ENCODE measurements around the gene ZMYND8. TPM values are rescaled to one million over a fixed set of nuclear protein-coding genes. Genes with fewer than 3 reads are reported as not detected.

ZMYND8 gene
- total RNA-seq, 1 experiment from 2014 or later = 29.0 TPM

DNA sequence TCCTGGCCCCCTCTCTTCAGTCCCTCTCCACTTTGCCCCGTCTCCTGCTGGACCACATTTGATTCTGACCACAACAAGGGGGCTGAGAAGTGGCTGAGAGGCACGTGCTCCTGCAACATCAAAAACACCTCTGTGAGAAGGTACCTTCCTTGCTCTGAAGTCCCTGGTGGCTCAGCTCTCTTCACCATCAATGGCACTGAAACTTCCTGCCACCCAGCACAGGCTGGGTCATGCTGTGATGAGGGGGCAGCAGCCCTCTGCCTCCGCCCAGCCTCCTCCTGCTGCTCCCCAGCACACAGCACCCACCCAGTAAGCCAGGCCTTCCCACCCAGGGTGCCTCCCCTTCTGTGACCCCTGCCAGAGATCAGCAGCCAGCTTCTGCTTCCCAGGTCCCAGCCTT is 10.3 kb downstream of the ZMYND8 start:
- no peaks in the 10 kb centered on the region for H3K9me3 ChIP-seq (ENCODE audit: control insufficient read depth in 1 of 2, insufficient read depth in 1 of 2, low read depth in 1 of 2, low read length in 2 of 2)
- peaks cover 8 to 30% of the 10 kb centered on the region in 2 experiments; a peak in 3 of 4 replicates for H3K4me1 ChIP-seq (ENCODE audit: control insufficient read depth in 1 of 2, insufficient read depth in 2 of 2, low read length in 2 of 2)
- H3K4me2 ChIP-seq (ENCODE audit: low read length) = no peak overlapping the region
- H3K27me3 ChIP-seq (ENCODE audit: insufficient read depth, low read length) = no peaks in the 10 kb centered on the region
- no peak overlapping the region for H2AFZ ChIP-seq (ENCODE audit: low read depth, low read length, poor library complexity, severe bottlenecking)
- H3K4me3 ChIP-seq (replicated peaks in 1 of 2; ENCODE audit: low read depth in 1 of 2, low read length in 2 of 2) = no peak overlapping the region
- H3K36me3 ChIP-seq (ENCODE audit: control insufficient read depth in 1 of 2, insufficient read depth in 2 of 2, low read length in 2 of 2) = peaks cover 0 to 8% of the 10 kb centered on the region in 2 experiments; a peak in 1 of 4 replicates
- ChIA-PET RAD21 (ENCODE audit: low non-redundant PET in 1 of 2, low total read pairs in 2 of 2, uncharacterized antibody in 2 of 2, unreplicated experiment in 2 of 2) (no interaction called here), POLR2A (interaction anchor here (1.0 to 1.2 kb wide), 2 partner anchors 8 to 11 kb away, joined by 3 to 5 read pairs; partner anchors contain the start of gene ZMYND8), CTCF (interaction anchor here (0.7 kb wide), 1 partner anchor 37 kb away, joined by 4 read pairs; no protein-coding TSS in a partner anchor)
- intact Hi-C loops (cut with micrococcal nuclease) = no loop called here
- no peak for ATAC-seq
- BruUV-seq (replicated peaks) = no TSS peak
- DNase-seq (ENCODE audit: low read depth, low spot score) = no peak
- no peaks in the 10 kb centered on the region for H4K20me1 ChIP-seq (ENCODE audit: insufficient read depth)
- peaks cover 76% of the 10 kb centered on the region for H3K79me2 ChIP-seq (ENCODE audit: insufficient read depth, low read length)
- no peak overlapping the region; the same call in 1 of the 2 replicates for H3K27ac ChIP-seq (ENCODE audit: low read depth, low read length)
- no peaks in the 10 kb centered on the region for H3K9me2 ChIP-seq (ENCODE audit: insufficient read depth)
- no peak overlapping the region for H3K9ac ChIP-seq (ENCODE audit: low read length)
- TF ChIP-seq EZH2 (IDR thresholded peaks at IDR 0.05) (no peak), CEBPB (IDR thresholded peaks at IDR 0.05; ENCODE audit: low read depth) (no peak), SRF (IDR thresholded peaks at IDR 0.05; ENCODE audit: low read depth) (no peak), CBX3 (IDR thresholded peaks at IDR 0.05; ENCODE audit: low read depth) (no peak), ELF1 (IDR thresholded peaks at IDR 0.05; ENCODE audit: borderline replicate concordance, low read depth) (no peak), EZH2phosphoT487 (IDR thresholded peaks at IDR 0.05; ENCODE audit: borderline replicate concordance) (no peak)
- TF ChIP-seq, protein P1, sequence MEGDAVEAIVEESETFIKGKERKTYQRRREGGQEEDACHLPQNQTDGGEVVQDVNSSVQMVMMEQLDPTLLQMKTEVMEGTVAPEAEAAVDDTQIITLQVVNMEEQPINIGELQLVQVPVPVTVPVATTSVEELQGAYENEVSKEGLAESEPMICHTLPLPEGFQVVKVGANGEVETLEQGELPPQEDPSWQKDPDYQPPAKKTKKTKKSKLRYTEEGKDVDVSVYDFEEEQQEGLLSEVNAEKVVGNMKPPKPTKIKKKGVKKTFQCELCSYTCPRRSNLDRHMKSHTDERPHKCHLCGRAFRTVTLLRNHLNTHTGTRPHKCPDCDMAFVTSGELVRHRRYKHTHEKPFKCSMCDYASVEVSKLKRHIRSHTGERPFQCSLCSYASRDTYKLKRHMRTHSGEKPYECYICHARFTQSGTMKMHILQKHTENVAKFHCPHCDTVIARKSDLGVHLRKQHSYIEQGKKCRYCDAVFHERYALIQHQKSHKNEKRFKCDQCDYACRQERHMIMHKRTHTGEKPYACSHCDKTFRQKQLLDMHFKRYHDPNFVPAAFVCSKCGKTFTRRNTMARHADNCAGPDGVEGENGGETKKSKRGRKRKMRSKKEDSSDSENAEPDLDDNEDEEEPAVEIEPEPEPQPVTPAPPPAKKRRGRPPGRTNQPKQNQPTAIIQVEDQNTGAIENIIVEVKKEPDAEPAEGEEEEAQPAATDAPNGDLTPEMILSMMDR (IDR thresholded peaks at IDR 0.05 in 2 of 3, conservative IDR thresholded peaks at IDR 0.05 in 1 of 3; ENCODE audit: borderline replicate concordance in 1 of 3, insufficient read depth in 1 of 3, low read depth in 2 of 3, low read length in 2 of 3) = no peak

DNA sequence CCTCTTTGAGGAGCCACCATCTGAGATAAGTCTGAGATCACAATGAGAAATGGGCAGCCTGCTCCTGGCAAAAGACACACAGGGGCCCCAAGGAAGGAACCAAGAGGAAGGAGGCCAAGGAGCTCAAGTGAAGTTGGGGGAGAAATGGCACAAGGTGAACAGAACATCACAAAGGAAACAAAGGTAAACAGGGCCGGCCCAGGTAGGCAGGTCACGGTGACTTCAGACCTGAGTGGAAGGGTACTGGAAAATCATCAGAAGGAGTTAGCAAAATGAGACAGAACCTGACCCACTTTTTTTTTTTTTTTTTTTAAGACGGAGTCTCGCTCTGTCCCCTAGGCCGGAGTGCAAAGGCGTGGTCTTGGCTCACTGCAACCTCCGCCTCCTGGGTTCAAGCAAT is 11.3 kb downstream of the ZMYND8 start:
- no peak overlapping the region for H3K27ac ChIP-seq (ENCODE audit: low read depth, low read length)
- POLR2A ChIA-PET = interaction anchor here (1.2 kb wide), 1 partner anchor 12 kb away, joined by 5 read pairs; the partner anchor contains the start of gene ZMYND8

More for the DNA sequence above, 11.3 kb downstream of the ZMYND8 start:
- Histone ChIP-seq H3K79me2 (ENCODE audit: insufficient read depth, low read length) (peaks cover 75% of the 10 kb centered on the region), H2AFZ (ENCODE audit: low read depth, low read length, poor library complexity, severe bottlenecking) (no peak overlapping the region), H3K4me3 (replicated peaks in 1 of 2; ENCODE audit: low read depth in 1 of 2, low read length in 2 of 2) (no peak overlapping the region), H3K27me3 (ENCODE audit: insufficient read depth, low read length) (no peaks in the 10 kb centered on the region), H3K36me3 (ENCODE audit: control insufficient read depth in 1 of 2, insufficient read depth in 2 of 2, low read length in 2 of 2) (peaks cover 0 to 8% of the 10 kb centered on the region in 2 experiments; a peak in 1 of 4 replicates), H3K4me1 (ENCODE audit: control insufficient read depth in 1 of 2, insufficient read depth in 2 of 2, low read length in 2 of 2) (peaks cover 15 to 30% of the 10 kb centered on the region in 2 experiments), H3K9ac (ENCODE audit: low read length) (no peak overlapping the region), H4K20me1 (ENCODE audit: insufficient read depth) (no peaks in the 10 kb centered on the region), H3K9me2 (ENCODE audit: insufficient read depth) (no peaks in the 10 kb centered on the region), H3K9me3 (ENCODE audit: control insufficient read depth in 1 of 2, insufficient read depth in 1 of 2, low read depth in 1 of 2, low read length in 2 of 2) (no peaks in the 10 kb centered on the region), H3K4me2 (ENCODE audit: low read length) (no peak overlapping the region)
- no peak for DNase-seq (ENCODE audit: low read depth, low spot score)
- intact Hi-C loops (cut with micrococcal nuclease) = no loop called here
- TF ChIP-seq CEBPB (IDR thresholded peaks at IDR 0.05; ENCODE audit: low read depth) (no peak), ELF1 (IDR thresholded peaks at IDR 0.05; ENCODE audit: borderline replicate concordance, low read depth) (no peak), POLR2AphosphoS5 (IDR thresholded peaks at IDR 0.05; ENCODE audit: low read depth, low read length) (no peak), EZH2phosphoT487 (IDR thresholded peaks at IDR 0.05; ENCODE audit: borderline replicate concordance) (no peak), ZFX (IDR thresholded peaks at IDR 0.05) (no peak), YY1 (IDR thresholded peaks at IDR 0.05; ENCODE audit: extremely low read depth, insufficient replicate concordance, low read depth, low read length) (no peak), EZH2 (IDR thresholded peaks at IDR 0.05) (no peak), POLR2A (IDR thresholded peaks at IDR 0.05; ENCODE audit: borderline replicate concordance, extremely low read depth, insufficient read depth, insufficient read length) (no peak), ZNF274 (IDR thresholded peaks at IDR 0.05; ENCODE audit: low read depth, low read length) (no peak), SIN3A (IDR thresholded peaks at IDR 0.05; ENCODE audit: low read depth) (no peak), RAD21 (IDR thresholded peaks at IDR 0.05; ENCODE audit: low read depth) (no peak), SRF (IDR thresholded peaks at IDR 0.05; ENCODE audit: low read depth) (no peak), CBX3 (IDR thresholded peaks at IDR 0.05; ENCODE audit: low read depth) (no peak), TCF7L2 (IDR thresholded peaks at IDR 0.05; ENCODE audit: borderline replicate concordance, extremely low read depth, insufficient read depth, insufficient read length) (no peak), FOSL1 (IDR thresholded peaks at IDR 0.05; ENCODE audit: low read depth) (no peak), JUND (IDR thresholded peaks at IDR 0.05) (no peak)
- TF ChIP-seq, protein P2, sequence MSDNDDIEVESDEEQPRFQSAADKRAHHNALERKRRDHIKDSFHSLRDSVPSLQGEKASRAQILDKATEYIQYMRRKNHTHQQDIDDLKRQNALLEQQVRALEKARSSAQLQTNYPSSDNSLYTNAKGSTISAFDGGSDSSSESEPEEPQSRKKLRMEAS (IDR thresholded peaks at IDR 0.05) = no peak
- TF ChIP-seq, protein P3, sequence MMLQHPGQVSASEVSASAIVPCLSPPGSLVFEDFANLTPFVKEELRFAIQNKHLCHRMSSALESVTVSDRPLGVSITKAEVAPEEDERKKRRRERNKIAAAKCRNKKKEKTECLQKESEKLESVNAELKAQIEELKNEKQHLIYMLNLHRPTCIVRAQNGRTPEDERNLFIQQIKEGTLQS (IDR thresholded peaks at IDR 0.05) = no peak
- ChIA-PET CTCF (no interaction called here), RAD21 (ENCODE audit: low non-redundant PET in 1 of 2, low total read pairs in 2 of 2, uncharacterized antibody in 2 of 2, unreplicated experiment in 2 of 2) (interaction anchor here (0.6 to 0.7 kb wide), 2 partner anchors 19 to 75 kb away, joined by 3 to 6 read pairs; no protein-coding TSS in a partner anchor)
- no TSS peak for BruUV-seq (replicated peaks)
- ATAC-seq = no peak

Measured in HCT116 (cell line).